ENCODE data around the gene RBM47. TPM values are rescaled to one million over a fixed set of nuclear protein-coding genes. Genes with fewer than 3 reads are reported as not detected.

RBM47 gene
- total RNA-seq, 8 experiments from 2014 or later, result 0.38 to 16.9 (median 1.8) TPM

DNA sequence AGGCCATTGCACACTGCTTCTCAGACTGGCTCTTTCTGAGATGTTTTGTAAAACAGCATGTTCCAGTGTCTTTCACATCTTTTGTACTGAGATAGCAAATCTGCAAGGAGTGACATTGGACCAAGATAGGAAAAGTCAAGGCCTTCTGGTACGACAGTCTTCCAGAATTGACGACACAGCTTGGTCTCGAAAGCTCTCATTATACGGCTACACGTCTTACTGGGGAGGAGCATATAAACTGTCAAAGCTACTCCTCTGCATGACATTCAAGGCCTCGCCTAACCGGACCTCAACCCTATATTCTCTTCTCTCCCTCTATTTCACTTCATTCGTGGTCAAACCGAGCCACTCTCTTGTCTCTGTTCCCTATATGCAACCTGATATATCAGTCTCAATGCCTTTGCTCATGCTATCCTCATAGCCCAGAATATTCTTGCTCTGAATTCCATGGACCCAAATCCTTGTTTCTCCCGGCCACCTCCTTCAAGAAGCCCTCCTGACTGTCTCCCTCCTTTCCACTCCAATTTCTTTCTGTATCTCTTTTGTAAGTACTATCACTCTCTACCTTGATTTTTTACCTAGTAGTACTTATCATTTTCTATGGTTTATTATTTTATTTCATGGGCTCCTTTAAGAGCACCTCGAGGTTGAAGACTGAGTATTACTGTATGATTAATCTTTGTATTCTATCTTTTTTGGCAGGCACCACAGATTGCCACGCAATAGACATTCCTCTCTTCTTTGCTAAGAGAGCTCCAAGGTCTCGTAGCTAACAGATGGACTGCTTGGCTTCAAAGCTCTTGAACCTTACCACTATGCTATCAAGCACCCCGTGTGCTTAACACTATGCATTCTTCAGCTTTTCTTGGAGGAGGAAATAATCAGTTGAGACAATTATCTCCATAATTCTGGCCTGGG, 35.1 kb downstream of the RBM47 start:
- Histone ChIP-seq H3K27ac (no peak overlapping the region), H3K4me1 (replicated peaks in 1 of 2) (no peaks in the 10 kb centered on the region), H3K4me3 (no peak overlapping the region)
- in situ Hi-C loops (cut with MboI; ENCODE audit: low pct_unique_long_range_greater_than_20kb in 2 of 9, low sequenced_read_pairs in 9 of 9, unreplicated experiment in 9 of 9), result no loop called here
- 19 to 90% (median 66%) methylated on average over 3 to 14 of the region's 14 CpGs for WGBS, 10 experiments
- no peak for ATAC-seq (replicated peaks in 6 of 8)

DNA sequence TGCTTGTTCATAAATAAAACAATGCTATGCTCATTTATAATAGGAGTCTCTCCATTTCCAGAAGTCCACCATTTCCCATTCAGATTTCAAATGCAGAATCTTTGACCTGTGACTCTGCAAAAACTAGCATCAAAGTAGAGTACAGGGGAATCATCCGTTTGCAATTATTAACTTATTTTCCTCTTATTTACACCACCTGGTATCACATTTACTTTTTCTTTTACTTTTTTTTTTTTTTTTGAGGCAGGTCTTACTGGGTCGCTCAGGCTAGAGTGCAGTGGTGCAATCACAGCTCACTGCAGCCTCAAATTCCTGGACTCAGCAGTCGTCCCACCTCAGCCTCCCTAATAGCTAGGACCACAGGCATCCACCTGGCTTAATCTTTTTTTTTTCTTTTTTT, 37.6 kb downstream of the RBM47 start:
- Histone ChIP-seq H3K27ac (no peak overlapping the region), H3K4me3 (no peak overlapping the region), H3K4me1 (replicated peaks in 1 of 2) (no peaks in the 10 kb centered on the region)
- 51 to 100% (median 84%) methylated on average over 1 to 3 of the region's 3 CpGs for WGBS, 10 experiments
- ATAC-seq (replicated peaks in 6 of 8), result no peak
- in situ Hi-C loops (cut with MboI; ENCODE audit: low pct_unique_long_range_greater_than_20kb in 2 of 9, low sequenced_read_pairs in 9 of 9, unreplicated experiment in 9 of 9), result no loop called here

DNA sequence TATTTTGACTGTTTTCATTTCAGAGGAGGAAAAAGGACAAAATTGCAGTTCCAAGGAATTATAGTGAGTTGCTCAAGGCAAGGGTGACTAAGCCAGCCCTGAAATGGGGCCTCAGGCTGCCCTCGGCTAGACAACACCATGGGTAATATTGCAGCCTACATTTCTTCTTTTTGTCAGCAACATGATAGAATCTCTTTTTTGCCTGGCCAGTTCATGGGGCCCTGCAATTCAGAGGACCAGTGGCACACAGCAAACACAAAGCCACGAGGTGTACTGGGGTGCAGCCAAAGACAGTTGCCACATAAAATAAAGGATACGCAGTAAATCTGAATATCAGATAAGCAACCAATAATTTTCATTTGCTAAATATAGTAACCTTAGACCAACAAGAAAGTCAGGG, 41.8 kb downstream of the RBM47 start:
- 17 to 100% (median 86%) methylated on average over 1 to 3 of the region's 3 CpGs; no CpG with 5 or more reads in 3 of the 10 experiments for WGBS, 10 experiments
- peak in 1 of 8 experiments; percentile 41 for ATAC-seq (replicated peaks in 6 of 8)
- no peak overlapping the region for H3K27ac ChIP-seq
- H3K4me1 ChIP-seq (replicated peaks in 1 of 2), result peaks cover 0 to 5% of the 10 kb centered on the region in 2 donors
- in situ Hi-C loops (cut with MboI; ENCODE audit: low pct_unique_long_range_greater_than_20kb in 2 of 9, low sequenced_read_pairs in 9 of 9, unreplicated experiment in 9 of 9), result no loop called here
- no peak overlapping the region for H3K4me3 ChIP-seq

DNA sequence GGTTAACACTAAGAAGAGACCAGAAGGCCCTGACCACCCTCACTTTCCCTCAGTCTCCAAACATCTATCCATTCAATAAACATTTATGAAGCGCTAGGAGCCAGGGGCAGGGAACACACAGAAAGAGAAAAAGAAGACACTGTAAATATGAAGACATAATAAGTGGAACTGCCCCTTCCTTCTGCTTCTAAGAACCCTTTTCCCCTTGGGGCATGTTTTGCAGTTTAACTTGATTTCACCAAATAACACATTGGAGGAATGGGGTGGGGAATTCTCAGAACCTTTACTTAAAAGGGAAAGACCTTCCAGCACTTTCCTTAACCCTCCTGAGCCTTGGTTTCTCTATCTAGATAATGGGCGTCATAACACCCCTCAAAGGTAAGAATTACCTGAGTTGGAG, 42.3 kb downstream of the RBM47 start:
- in situ Hi-C loops (cut with MboI; ENCODE audit: low pct_unique_long_range_greater_than_20kb in 2 of 9, low sequenced_read_pairs in 9 of 9, unreplicated experiment in 9 of 9), result no loop called here
- H3K4me1 ChIP-seq (replicated peaks in 1 of 2), result peaks cover 0 to 5% of the 10 kb centered on the region in 2 donors
- no peak for ATAC-seq (replicated peaks in 6 of 8)
- no peak overlapping the region for H3K4me3 ChIP-seq
- H3K27ac ChIP-seq, result no peak overlapping the region
- 29 to 100% (median 88%) methylated on average over 1 to 2 of the region's 2 CpGs; no CpG with 5 or more reads in 3 of the 10 experiments for WGBS, 10 experiments

DNA sequence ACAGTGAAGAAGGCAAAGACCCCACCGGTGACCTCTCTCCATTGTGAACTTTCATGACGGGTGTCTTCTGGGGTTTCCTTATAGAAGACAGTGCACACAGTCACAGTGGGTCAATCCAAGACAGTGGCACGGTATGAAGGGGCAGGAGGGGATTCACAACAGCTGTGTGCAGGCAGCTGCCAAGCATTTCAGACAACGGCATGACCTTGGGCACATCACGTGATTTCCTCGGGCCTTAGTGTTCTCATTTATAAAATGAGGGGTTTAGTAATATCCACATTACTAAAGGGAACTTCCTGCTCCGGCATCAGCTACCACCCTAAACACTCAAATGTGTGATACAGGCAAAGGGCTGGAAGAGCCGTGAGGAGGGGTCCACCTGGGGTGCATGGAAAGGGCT, 42.9 kb downstream of the RBM47 start:
- ATAC-seq (replicated peaks in 6 of 8), result no peak
- Histone ChIP-seq H3K4me1 (replicated peaks in 1 of 2) (peaks cover 0 to 5% of the 10 kb centered on the region in 2 donors), H3K27ac (no peak overlapping the region), H3K4me3 (no peak overlapping the region)
- 0 to 100% (median 68%) methylated on average over 1 to 5 of the region's 8 CpGs; no CpG with 5 or more reads in 2 of the 10 experiments for WGBS, 10 experiments
- in situ Hi-C loops (cut with MboI; ENCODE audit: low pct_unique_long_range_greater_than_20kb in 2 of 9, low sequenced_read_pairs in 9 of 9, unreplicated experiment in 9 of 9), result no loop called here

DNA sequence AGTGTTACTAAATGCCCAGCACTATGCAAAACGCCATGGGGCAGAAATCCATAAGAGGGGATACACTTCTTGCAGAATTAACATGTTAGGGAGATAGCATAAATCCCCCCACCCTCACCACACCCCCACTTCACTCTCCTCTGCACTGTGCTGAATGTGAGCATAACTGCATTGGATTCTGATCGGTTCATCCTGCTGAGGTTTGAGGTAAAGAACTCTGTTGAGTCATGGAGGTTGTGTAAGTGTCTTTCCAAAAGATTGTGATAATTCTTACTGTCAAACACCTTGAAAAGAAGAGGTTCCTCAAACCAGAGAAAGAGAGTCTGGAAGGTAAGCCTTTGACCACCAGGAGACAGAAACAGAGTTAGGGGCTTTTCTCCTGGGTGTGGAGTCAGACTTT, 43.6 kb downstream of the RBM47 start:
- no peak for ATAC-seq (replicated peaks in 6 of 8)
- in situ Hi-C loops (cut with MboI; ENCODE audit: low pct_unique_long_range_greater_than_20kb in 2 of 9, low sequenced_read_pairs in 9 of 9, unreplicated experiment in 9 of 9), result no loop called here
- WGBS, 10 experiments, result 0 to 93% (median 55%) methylated on average over 1 to 2 of the region's 2 CpGs; no CpG with 5 or more reads in 5 of the 10 experiments

DNA sequence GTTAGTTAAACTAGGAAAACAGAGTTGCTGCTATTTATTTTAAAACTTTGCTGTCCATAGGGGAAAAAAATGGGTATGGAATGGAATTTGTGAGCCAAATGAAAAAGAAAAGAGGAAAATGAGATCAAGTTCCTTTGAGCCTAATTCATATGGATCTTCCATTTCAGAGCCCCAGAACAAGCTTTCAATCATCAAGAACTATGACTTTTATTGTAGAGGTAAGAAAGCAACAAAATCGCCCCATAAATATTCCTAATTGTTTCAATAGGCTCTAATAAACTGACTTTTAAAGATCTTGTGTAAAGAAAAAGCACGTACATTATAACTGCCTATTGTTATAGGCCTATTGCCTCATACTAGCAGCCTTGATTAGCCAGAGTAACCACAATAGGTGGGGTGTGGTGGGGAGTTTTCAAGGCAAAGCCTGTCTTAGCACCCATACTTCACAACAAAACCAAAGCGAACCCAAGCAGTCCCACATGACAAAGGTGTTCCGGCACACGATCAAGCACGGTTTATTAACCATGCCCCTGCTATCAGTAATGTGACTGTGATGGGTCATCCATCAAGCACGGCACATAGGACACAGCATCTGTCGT, 44.4 kb downstream of the RBM47 start:
- WGBS, 10 experiments, result 40 to 81% (median 67%) methylated on average over 1 to 8 of the region's 8 CpGs; no CpG with 5 or more reads in 1 of the 10 experiments
- ATAC-seq (replicated peaks in 6 of 8), result peak in 3 of 8 experiments; percentile 14 to 24 (median 22)
- Histone ChIP-seq H3K4me3 (no peak overlapping the region), H3K4me1 (replicated peaks in 1 of 2) (peaks cover 0 to 5% of the 10 kb centered on the region in 2 donors), H3K27ac (no peak overlapping the region)
- in situ Hi-C loops (cut with MboI; ENCODE audit: low pct_unique_long_range_greater_than_20kb in 2 of 9, low sequenced_read_pairs in 9 of 9, unreplicated experiment in 9 of 9), result no loop called here

More for the DNA sequence above, 43.6 kb downstream of the RBM47 start:
- no peak overlapping the region for H3K27ac ChIP-seq
- no peak overlapping the region for H3K4me3 ChIP-seq
- H3K4me1 ChIP-seq (replicated peaks in 1 of 2), result peaks cover 0 to 5% of the 10 kb centered on the region in 2 donors

DNA sequence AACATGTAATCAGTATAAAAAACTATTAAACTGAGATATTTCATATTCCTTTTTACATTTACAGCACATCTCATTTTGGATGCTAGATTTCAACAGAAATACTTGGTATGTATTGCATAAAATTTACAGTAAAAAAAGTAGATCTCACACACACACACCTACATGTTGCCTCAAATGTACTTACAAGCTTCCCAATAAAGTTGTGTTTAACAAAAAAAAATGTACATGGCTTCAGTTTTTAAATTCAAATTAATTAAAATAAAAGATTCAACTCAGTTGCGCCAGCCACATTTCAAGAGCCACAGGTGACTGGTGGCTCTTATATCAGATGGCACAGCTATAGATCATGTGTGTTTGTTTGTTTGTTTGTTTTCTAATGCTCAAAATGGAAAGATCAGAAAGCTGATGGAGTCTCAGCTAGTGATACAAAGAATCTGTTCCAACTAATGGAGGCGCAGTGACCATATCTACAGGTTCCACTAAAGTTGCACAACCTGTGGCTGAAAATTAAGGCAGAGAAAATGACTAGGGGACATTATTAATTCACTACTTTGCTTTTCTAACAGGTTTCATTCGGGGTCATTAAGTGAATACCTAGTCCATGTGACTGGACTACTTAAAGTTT, 45.0 kb downstream of the RBM47 start:
- Histone ChIP-seq H3K27ac (no peak overlapping the region), H3K4me3 (no peak overlapping the region), H3K4me1 (replicated peaks in 1 of 2) (peaks cover 0 to 5% of the 10 kb centered on the region in 2 donors)
- in situ Hi-C loops (cut with MboI; ENCODE audit: low pct_unique_long_range_greater_than_20kb in 2 of 9, low sequenced_read_pairs in 9 of 9, unreplicated experiment in 9 of 9), result no loop called here
- no peak for ATAC-seq (replicated peaks in 6 of 8)
- WGBS, 10 experiments, result 33 to 100% (median 82%) methylated on average over 1 to 3 of the region's 3 CpGs

DNA sequence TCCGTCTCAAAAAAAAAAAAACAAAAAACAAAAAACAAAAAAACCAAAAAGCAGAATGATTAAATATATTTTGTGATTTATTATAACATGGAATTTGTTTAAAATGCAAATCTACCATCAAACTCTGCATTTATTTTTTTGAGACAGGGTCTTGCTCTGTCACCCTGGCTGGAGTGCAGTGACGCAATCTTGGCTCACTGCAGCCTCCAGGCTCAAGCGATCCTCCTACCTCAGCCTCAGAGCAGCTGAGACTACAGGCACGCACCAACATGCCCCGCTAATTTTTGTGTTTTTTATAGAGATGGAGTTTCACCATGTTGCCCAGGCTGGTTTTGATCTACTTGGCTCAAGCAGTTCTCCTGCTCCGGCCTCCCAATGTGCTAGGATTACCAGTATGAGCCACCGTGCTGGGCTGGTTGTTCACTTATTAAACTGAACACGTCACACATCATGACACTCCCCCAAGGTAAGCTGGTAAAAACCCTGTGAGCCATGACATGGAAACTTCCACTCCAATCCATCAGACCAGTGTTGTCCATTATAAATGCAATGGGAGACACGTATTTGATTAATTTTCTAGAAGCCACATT, 45.7 kb downstream of the RBM47 start:
- 44 to 100% (median 89%) methylated on average over 2 to 8 of the region's 9 CpGs; no CpG with 5 or more reads in 3 of the 10 experiments for WGBS, 10 experiments
- no peak for ATAC-seq (replicated peaks in 6 of 8)
- in situ Hi-C loops (cut with MboI; ENCODE audit: low pct_unique_long_range_greater_than_20kb in 2 of 9, low sequenced_read_pairs in 9 of 9, unreplicated experiment in 9 of 9), result no loop called here

DNA sequence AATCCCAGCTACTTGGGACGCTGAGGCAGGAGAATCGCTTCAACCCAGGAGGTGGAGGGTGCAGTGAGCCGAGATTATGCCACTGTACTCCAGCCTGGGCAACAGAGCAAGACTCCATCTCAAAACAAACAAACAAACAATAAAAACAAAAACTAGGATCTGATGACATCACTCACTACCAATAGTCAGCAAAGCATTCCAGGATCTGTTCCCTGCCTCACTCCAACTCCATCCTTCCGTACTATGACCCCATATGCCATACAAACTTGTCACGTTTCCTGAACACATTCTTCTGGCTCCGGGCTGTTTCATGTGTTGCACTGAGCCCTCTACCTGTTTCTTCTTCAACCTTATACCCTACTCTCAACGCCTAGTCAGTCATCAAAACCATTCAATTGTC, 47.3 kb downstream of the RBM47 start:
- no peak overlapping the region for H3K4me3 ChIP-seq
- peaks cover 0 to 7% of the 10 kb centered on the region in 2 donors for H3K4me1 ChIP-seq (replicated peaks in 1 of 2)
- no peak overlapping the region for H3K27ac ChIP-seq
- no peak for ATAC-seq (replicated peaks in 6 of 8)
- 58 to 95% (median 89%) methylated on average over 2 to 6 of the region's 7 CpGs; no CpG with 5 or more reads in 2 of the 10 experiments for WGBS, 10 experiments
- in situ Hi-C loops (cut with MboI; ENCODE audit: low pct_unique_long_range_greater_than_20kb in 2 of 9, low sequenced_read_pairs in 9 of 9, unreplicated experiment in 9 of 9), result no loop called here

More for the DNA sequence above, 45.7 kb downstream of the RBM47 start:
- Histone ChIP-seq H3K27ac (no peak overlapping the region), H3K4me3 (no peak overlapping the region), H3K4me1 (replicated peaks in 1 of 2) (peaks cover 0 to 5% of the 10 kb centered on the region in 2 donors)

DNA sequence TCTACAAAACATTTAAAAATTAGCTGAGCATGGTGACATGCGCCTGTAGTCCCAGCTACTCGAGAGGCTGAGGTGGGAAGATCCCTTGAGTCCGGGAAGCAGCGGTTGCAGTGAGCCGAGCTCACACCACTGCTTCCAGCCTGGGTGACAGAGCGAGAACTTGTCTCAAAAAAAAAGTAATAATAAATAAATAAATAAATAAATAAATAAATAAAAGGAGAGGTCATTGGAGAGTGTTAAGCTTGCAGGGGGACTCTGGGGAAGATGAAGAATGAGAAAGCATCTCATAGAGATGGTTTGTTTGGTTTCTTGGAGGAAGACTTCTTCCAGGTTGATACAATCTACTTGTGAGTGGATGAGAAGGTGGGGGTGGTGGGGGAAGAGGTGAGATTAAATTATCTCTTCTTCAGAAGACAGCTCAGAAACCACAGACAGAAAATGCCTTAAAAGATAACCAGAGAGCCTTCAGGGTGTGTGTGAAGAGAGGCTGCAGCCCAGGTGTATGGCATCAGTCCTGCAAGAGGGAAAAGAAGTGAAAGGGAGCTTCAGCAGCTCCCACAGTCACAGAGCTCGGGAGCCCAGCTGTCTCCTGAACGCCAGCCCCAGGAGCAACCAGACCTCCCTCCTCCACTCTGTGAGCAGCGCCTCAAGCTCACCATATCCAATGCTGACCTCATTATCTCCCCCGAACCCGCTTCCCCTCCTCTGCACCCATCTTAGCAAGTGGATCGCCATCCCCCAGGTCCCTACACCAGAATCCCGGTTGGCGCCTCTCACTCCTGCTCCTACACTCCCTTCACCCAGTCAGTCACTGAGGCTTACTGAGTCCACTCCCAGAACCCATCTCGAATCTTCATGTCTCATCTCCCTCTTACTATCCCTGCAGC, 48.2 kb downstream of the RBM47 start:
- WGBS, 10 experiments, result 50 to 100% (median 95%) methylated on average over 2 to 6 of the region's 15 CpGs; no CpG with 5 or more reads in 3 of the 10 experiments
- in situ Hi-C loops (cut with MboI; ENCODE audit: low pct_unique_long_range_greater_than_20kb in 2 of 9, low sequenced_read_pairs in 9 of 9, unreplicated experiment in 9 of 9), result no loop called here
- no peak overlapping the region for H3K27ac ChIP-seq
- peaks cover 0 to 13% of the 10 kb centered on the region in 2 donors for H3K4me1 ChIP-seq (replicated peaks in 1 of 2)
- H3K4me3 ChIP-seq, result no peak overlapping the region
- ATAC-seq (replicated peaks in 6 of 8), result no peak

DNA sequence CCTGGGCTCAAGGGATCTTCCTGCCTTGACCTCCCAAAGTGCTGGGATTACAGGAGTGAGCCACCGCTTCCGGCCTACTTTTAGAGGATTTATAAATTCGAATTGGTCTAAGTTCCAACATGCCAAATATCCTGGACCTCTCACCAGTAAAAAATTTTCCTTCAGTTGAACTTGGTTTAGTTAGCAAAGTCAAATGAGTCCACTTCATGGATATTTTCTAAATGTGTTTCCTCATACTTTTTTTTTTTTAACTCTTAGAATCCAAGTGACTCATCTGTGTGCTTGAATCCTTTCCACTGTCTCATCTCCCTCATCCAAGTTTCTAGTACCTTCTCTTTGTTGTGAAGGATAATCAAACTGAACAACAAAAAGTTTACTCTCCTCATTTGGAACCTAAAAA, 49.7 kb downstream of the RBM47 start:
- no peak for ATAC-seq (replicated peaks in 6 of 8)
- Histone ChIP-seq H3K4me3 (no peak overlapping the region), H3K4me1 (replicated peaks in 1 of 2) (peaks cover 0 to 9% of the 10 kb centered on the region in 2 donors), H3K27ac (no peak overlapping the region)
- in situ Hi-C loops (cut with MboI; ENCODE audit: low pct_unique_long_range_greater_than_20kb in 2 of 9, low sequenced_read_pairs in 9 of 9, unreplicated experiment in 9 of 9), result no loop called here
- WGBS, 10 experiments, result 0 to 90% (median 67%) methylated on average over 1 to 3 of the region's 3 CpGs; no CpG with 5 or more reads in 3 of the 10 experiments
